Thymus (tissue), 14 donors: ENCODE results near the gene SVOPL. TPM values are rescaled to one million over a fixed set of nuclear protein-coding genes. Genes with fewer than 3 reads are reported as not detected.
A peak's percentile ranks its signal among the peaks of the same experiment; 100 is the strongest.

Experiments
- DNase-seq, 9 donors: peaks; one replicate each; pipeline ENCODE4 v3.0.0-alpha.2; 2013; ENCODE audit warnings: low spot score in 9 of 9, low read depth in 6 of 9, missing footprints in 1 of 9
- H3K27ac ChIP-seq, 2 donors: one replicate each; pipeline ENCODE4 v1.5.1; 2013; ENCODE audit warnings: control low read depth in 1 of 2, low read depth in 1 of 2, low read length in 1 of 2, mild to moderate bottlenecking in 1 of 2, moderate library complexity in 1 of 2
- H3K27me3 ChIP-seq, 2 donors: one replicate each; pipeline ENCODE4 v1.5.1; 2013; ENCODE audit warnings: low read length in 1 of 2; ENCODE audit not compliant: control insufficient read depth in 2 of 2, insufficient read depth in 1 of 2
- H3K36me3 ChIP-seq, 2 donors: one replicate each; pipeline ENCODE4 v1.5.1; 2013; ENCODE audit warnings: low read length in 1 of 2, mild to moderate bottlenecking in 1 of 2, moderate library complexity in 1 of 2; ENCODE audit not compliant: control insufficient read depth in 2 of 2, insufficient read depth in 2 of 2
- H3K4me1 ChIP-seq, 2 donors: one replicate each; pipeline ENCODE4 v1.5.1; 2013; ENCODE audit warnings: low read length in 2 of 2; ENCODE audit not compliant: control insufficient read depth in 2 of 2, insufficient read depth in 2 of 2
- H3K4me3 ChIP-seq, 2 donors: one replicate each; pipeline ENCODE4 v1.5.1; 2013; ENCODE audit warnings: low read length in 2 of 2, control low read depth in 1 of 2, mild to moderate bottlenecking in 1 of 2
- H3K9me3 ChIP-seq, 2 donors: one replicate each; pipeline ENCODE4 v1.5.1; 2013; ENCODE audit warnings: low read length in 1 of 2, mild to moderate bottlenecking in 1 of 2; ENCODE audit not compliant: control insufficient read depth in 2 of 2, insufficient read depth in 1 of 2
- WGBS: extraction: QIAGEN DNeasy Blood & Tissue Kit; methylation state at CpG from one replicate; pipeline ENCODE4 v1.1.7; 2013; 5-methylcytosine and 5-hydroxymethylcytosine counted together
- long read RNA-seq, 10 donors: transcript quantifications; one replicate each; lab custom pipeline, GENCODE V29; 2026
- polyA plus RNA-seq: library from polyadenylated mRNA; stranded (reverse); fragments of 200-250 nt; gene quantifications from one replicate; pipeline ENCODE4 v1.2.3, GENCODE V29; 2013
- total RNA-seq: library from RNA; stranded (reverse); fragments of 120-200 nt; gene quantifications from one replicate; pipeline ENCODE4 v1.2.4, GENCODE V29; 2013
- donor health status: healthy.

SVOPL gene, protein sequence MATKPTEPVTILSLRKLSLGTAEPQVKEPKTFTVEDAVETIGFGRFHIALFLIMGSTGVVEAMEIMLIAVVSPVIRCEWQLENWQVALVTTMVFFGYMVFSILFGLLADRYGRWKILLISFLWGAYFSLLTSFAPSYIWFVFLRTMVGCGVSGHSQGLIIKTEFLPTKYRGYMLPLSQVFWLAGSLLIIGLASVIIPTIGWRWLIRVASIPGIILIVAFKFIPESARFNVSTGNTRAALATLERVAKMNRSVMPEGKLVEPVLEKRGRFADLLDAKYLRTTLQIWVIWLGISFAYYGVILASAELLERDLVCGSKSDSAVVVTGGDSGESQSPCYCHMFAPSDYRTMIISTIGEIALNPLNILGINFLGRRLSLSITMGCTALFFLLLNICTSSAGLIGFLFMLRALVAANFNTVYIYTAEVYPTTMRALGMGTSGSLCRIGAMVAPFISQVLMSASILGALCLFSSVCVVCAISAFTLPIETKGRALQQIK
- total RNA-seq (1.7 TPM), polyA plus RNA-seq (2.6 TPM)
- long read RNA-seq, donor 1, result 0 reads
- long read RNA-seq, donor 2, result 0 reads
- long read RNA-seq, donor 3, result 0 reads
- long read RNA-seq, donor 4, partial matches to known transcripts, result 0 of 2 reads
- long read RNA-seq, donor 4, other reads (novel, unspliced or antisense), result 0 of 2 reads
- long read RNA-seq, donor 5, transcript SVOPL-207 (4 exons, 665 nt), result major isoform, 5 of 5 reads
- long read RNA-seq, donor 5, partial matches to known transcripts, result 0 of 5 reads
- long read RNA-seq, donor 5, other reads (novel, unspliced or antisense), result 0 of 5 reads
- long read RNA-seq, donor 6, partial matches to known transcripts, result 0 of 2 reads
- long read RNA-seq, donor 6, other reads (novel, unspliced or antisense), result 0 of 2 reads
- long read RNA-seq, donor 7, partial matches to known transcripts, result 0 of 3 reads
- long read RNA-seq, donor 7, other reads (novel, unspliced or antisense), result 0 of 3 reads
- long read RNA-seq, donor 8, result 0 reads
- long read RNA-seq, donor 9, partial matches to known transcripts, result 0 of 2 reads
- long read RNA-seq, donor 9, other reads (novel, unspliced or antisense), result 0 of 2 reads
- long read RNA-seq, donor 10, partial matches to known transcripts, result 0 of 1 reads
- long read RNA-seq, donor 10, other reads (novel, unspliced or antisense), result 0 of 1 reads

- DNase-seq, result no peak
- 89% methylated on average over 7 of the region's 7 CpGs for WGBS
- no peaks in the 10 kb centered on the region for H3K4me1 ChIP-seq
Measured at GRCh38 chr7:138700857-138701536, at the start of gene SVOPL. Gene SVOPL, minus strand, starts transcription at chr7:138701362. Its CDS starts 22,317 bp downstream, at chr7:138679045.

GRCh38 chr7:138750473-138750872 is 49.3 kb upstream of the SVOPL start:
- no peak overlapping the region for H3K4me3 ChIP-seq
- H3K36me3 ChIP-seq, result no peaks in the 10 kb centered on the region
- peaks cover 0 to 7% of the 10 kb centered on the region in 2 donors for H3K9me3 ChIP-seq
- no peak for DNase-seq
- H3K4me1 ChIP-seq, result peaks cover 60 to 81% of the 10 kb centered on the region in 2 donors
- 93% methylated on average over 15 of the region's 15 CpGs for WGBS
- no peak overlapping the region for H3K27ac ChIP-seq
- no peaks in the 10 kb centered on the region for H3K27me3 ChIP-seq

More at GRCh38 chr7:138700857-138701536, at the start of gene SVOPL:
- Histone ChIP-seq H3K9me3 (no peaks in the 10 kb centered on the region), H3K4me3 (no peak within 1 kb of the TSS), H3K36me3 (no peaks in the 10 kb centered on the region), H3K27me3 (no peaks in the 10 kb centered on the region), H3K27ac (no peak within 1 kb of the TSS)

GRCh38 chr7:138749960-138750359 is 48.8 kb upstream of the SVOPL start:
- Histone ChIP-seq H3K36me3 (no peaks in the 10 kb centered on the region), H3K4me3 (no peak overlapping the region), H3K9me3 (peaks cover 0 to 7% of the 10 kb centered on the region in 2 donors), H3K27ac (no peak overlapping the region), H3K4me1 (peaks cover 59 to 81% of the 10 kb centered on the region in 2 donors), H3K27me3 (no peaks in the 10 kb centered on the region)
- no peak for DNase-seq
- WGBS, result 83% methylated on average over 3 of the region's 3 CpGs

GRCh38 chr7:138748666-138749065 is 47.5 kb upstream of the SVOPL start:
- no peaks in the 10 kb centered on the region for H3K36me3 ChIP-seq
- no peaks in the 10 kb centered on the region for H3K27me3 ChIP-seq
- peaks cover 0 to 7% of the 10 kb centered on the region in 2 donors for H3K9me3 ChIP-seq
- 40% methylated on average over 6 of the region's 6 CpGs for WGBS
- DNase-seq, result no peak
- no peak overlapping the region for H3K4me3 ChIP-seq
- H3K27ac ChIP-seq, result no peak overlapping the region
- peaks cover 56 to 73% of the 10 kb centered on the region in 2 donors for H3K4me1 ChIP-seq

DNA sequence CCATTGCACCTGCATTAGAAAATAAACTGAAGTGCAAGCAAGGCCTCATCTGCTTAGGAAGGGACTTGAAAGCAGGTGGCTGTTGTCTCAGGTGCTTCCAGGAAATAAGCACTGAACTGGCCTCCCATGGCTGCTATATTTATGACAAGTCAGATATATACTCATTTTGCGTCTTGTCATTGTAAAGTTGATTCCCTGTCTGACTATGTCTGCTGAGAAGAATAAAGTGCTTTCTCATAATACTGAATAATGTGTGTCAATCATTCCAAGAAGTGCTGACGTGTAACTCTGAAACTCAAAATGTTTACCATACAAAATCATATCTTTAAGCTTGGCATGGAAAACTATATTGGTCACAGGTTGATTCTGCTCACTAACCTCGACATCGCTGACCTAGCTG is 44.9 kb upstream of the SVOPL start:
- Histone ChIP-seq H3K9me3 (peaks cover 0 to 5% of the 10 kb centered on the region in 2 donors), H3K4me3 (no peak overlapping the region), H3K27ac (no peak overlapping the region), H3K36me3 (no peaks in the 10 kb centered on the region), H3K4me1 (peaks cover 33 to 47% of the 10 kb centered on the region in 2 donors), H3K27me3 (no peaks in the 10 kb centered on the region)
- DNase-seq, result peak in 2 of 9 donors; percentile 21 to 54
- WGBS, result 93% methylated on average over 4 of the region's 4 CpGs

DNA sequence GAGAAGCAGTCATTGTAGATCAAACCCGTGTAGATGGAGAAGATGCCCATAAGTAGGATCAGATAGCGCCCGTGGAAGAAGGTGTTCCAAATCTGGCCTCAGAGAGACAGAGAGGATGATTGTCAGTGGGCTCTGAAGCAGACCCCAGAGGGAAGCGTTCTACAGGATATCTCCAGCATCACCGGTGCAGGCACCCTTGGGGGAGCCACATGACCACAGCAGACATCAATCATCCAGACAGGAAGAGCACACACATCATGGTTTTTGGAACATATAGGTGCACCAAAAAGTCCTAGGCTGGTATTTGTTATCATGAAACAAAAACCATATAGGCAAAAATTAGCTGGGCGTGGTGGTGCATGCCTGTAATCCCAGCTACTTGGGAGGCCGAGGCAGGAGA is 44.0 kb upstream of the SVOPL start:
- WGBS, result 76% methylated on average over 7 of the region's 7 CpGs

GRCh38 chr7:138741453-138741735 is 40.2 kb upstream of the SVOPL start:
- peaks cover 9 to 16% of the 10 kb centered on the region in 2 donors for H3K4me1 ChIP-seq
- H3K27ac ChIP-seq, result no peak overlapping the region
- H3K27me3 ChIP-seq, result no peaks in the 10 kb centered on the region
- WGBS, result 92% methylated on average over 5 of the region's 5 CpGs
- no peak overlapping the region for H3K4me3 ChIP-seq
- no peaks in the 10 kb centered on the region for H3K9me3 ChIP-seq
- no peak for DNase-seq
- H3K36me3 ChIP-seq, result no peaks in the 10 kb centered on the region

More for the DNA sequence above, 44.0 kb upstream of the SVOPL start:
- H3K9me3 ChIP-seq, result no peaks in the 10 kb centered on the region
- H3K4me1 ChIP-seq, result peaks cover 24 to 38% of the 10 kb centered on the region in 2 donors
- no peak overlapping the region for H3K27ac ChIP-seq
- peak in 3 of 9 donors; percentile 30 to 66 (median 36) for DNase-seq
- no peaks in the 10 kb centered on the region for H3K36me3 ChIP-seq
- H3K27me3 ChIP-seq, result no peaks in the 10 kb centered on the region
- H3K4me3 ChIP-seq, result no peak overlapping the region

DNA sequence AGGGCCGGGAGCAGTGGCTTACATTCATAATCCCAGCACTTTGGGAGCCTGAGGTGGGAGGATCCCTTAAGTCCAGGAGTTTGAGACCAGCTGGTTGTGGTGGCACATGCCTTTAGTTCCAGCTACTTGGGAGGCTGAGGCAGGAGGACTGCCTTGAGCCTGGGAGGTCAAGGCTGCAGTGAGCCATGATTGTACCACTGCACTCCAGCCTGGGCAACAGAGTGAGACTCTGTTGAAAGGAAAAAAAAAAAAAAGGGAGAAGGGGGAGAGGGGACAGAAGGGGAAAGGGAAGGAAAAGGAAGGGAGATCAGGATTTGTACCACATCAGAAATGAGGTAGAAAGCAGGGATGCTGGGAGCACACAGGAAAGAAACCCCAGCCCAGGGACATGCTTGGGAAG is 38.7 kb upstream of the SVOPL start:
- Histone ChIP-seq H3K9me3 (no peaks in the 10 kb centered on the region), H3K27ac (no peak overlapping the region), H3K36me3 (no peaks in the 10 kb centered on the region), H3K4me3 (no peak overlapping the region), H3K27me3 (no peaks in the 10 kb centered on the region), H3K4me1 (peaks cover under 1 to 6% of the 10 kb centered on the region in 2 donors)
- no peak for DNase-seq
- WGBS, result 92% methylated on average over 1 of the region's 1 CpG
